NCI-H1930 (cell line): Measurements from ENCODE around the gene TMEM270.
"Not testable (repeated sequence)": the region's sequence is repeated elsewhere in the genome, so short reads cannot be mapped to it uniquely, and the experiment has no call there.

Source experiments
- DNase-seq, 2 experiments: peaks; one replicate each; lab custom pipeline; 2025; lab: John Stamatoyannopoulos, UW

The TMEM270 gene

GRCh38 chr7:73832806-73833205, 28.2 kb upstream of the TMEM270 start:
- DNase-seq: no peak

- DNase-seq: no peak
Measured at GRCh38 chr7:73833251-73833919, 27.6 kb upstream of the TMEM270 start.

GRCh38 chr7:73834626-73835191, 26.2 kb upstream of the TMEM270 start:
- DNase-seq: no peak

GRCh38 chr7:73837167-73837566, 23.8 kb upstream of the TMEM270 start:
- DNase-seq: not testable (repeated sequence)

- no peak for DNase-seq
Measured at GRCh38 chr7:73838642-73839041, 22.3 kb upstream of the TMEM270 start.

GRCh38 chr7:73839290-73839689, 21.7 kb upstream of the TMEM270 start:
- DNase-seq: no peak

- no peak for DNase-seq
Measured at GRCh38 chr7:73839743-73840714, 20.9 kb upstream of the TMEM270 start.

GRCh38 chr7:73840715-73841379, 20.1 kb upstream of the TMEM270 start:
- DNase-seq: no peak

- no peak for DNase-seq
Measured at GRCh38 chr7:73841689-73842066, 19.3 kb upstream of the TMEM270 start.

GRCh38 chr7:73842067-73842976, 18.6 kb upstream of the TMEM270 start, which contains the start of gene METTL27:
Gene METTL27 (minus strand): TSS chr7:73842516. CDS start chr7:73842140, 376 bp downstream.
- DNase-seq: peak; percentile 92 to 94

GRCh38 chr7:73844131-73844547, 16.8 kb upstream of the TMEM270 start:
- DNase-seq: no peak

GRCh38 chr7:73844848-73845460, 16.0 kb upstream of the TMEM270 start:
- no peak for DNase-seq

- not testable (repeated sequence) for DNase-seq
Measured at GRCh38 chr7:73845701-73846195, 15.2 kb upstream of the TMEM270 start.

GRCh38 chr7:73847941-73848723, 12.8 kb upstream of the TMEM270 start:
- DNase-seq: no peak

- no peak for DNase-seq
Measured at GRCh38 chr7:73850781-73851207, 10.2 kb upstream of the TMEM270 start.

- no peak for DNase-seq
Measured at GRCh38 chr7:73851410-73852338, 9.3 kb upstream of the TMEM270 start.

- DNase-seq: no peak
Measured at GRCh38 chr7:73852500-73852899, 8.5 kb upstream of the TMEM270 start.

- DNase-seq: no peak
Measured at GRCh38 chr7:73856941-73857340, 4.0 kb upstream of the TMEM270 start.
